Thyroid gland (tissue), 4 donors: ENCODE results near the gene GKN2. TPM values are rescaled to one million over a fixed set of nuclear protein-coding genes. Genes with fewer than 3 reads are reported as not detected.

Experiments used
- DNase-seq, 2 donors: peaks; one replicate each; pipeline ENCODE4 v3.0.0-alpha.2; 2019
- H3K27ac ChIP-seq, 3 donors: fragments of 200-600 bp; sonication (generic); 1 replicate in 2 of 3; 2 replicates in 1 of 3; pipeline ENCODE4 v1.5.1; 2016 to 2019; ENCODE audit warnings: mild to moderate bottlenecking in 1 of 3, moderate library complexity in 1 of 3
- H3K27me3 ChIP-seq: fragments of 200-600 bp; sonication (generic); one replicate; pipeline ENCODE4 v1.5.1; 2019
- H3K36me3 ChIP-seq, 2 donors: fragments of 200-600 bp; sonication (generic); one replicate each; pipeline ENCODE4 v1.5.1; 2016 to 2019
- H3K4me1 ChIP-seq, 2 donors: fragments of 200-600 bp; sonication (generic); one replicate each; pipeline ENCODE4 v1.5.1; 2017 to 2019
- H3K4me3 ChIP-seq, 3 donors: fragments of 200-600 bp; sonication (generic); replicated peaks in 1 of 3; 1 replicate in 2 of 3; 2 replicates in 1 of 3; pipeline ENCODE4 v1.5.1; 2016; ENCODE audit warnings: mild to moderate bottlenecking in 1 of 3
- H3K9me3 ChIP-seq: fragments of 200-600 bp; sonication (generic); one replicate; pipeline ENCODE4 v1.5.1; 2017
- CTCF ChIP-seq, 6 experiments: fragments of 200-600 bp in 3 of 6; fragments of 450-650 bp in 3 of 6; sonication (generic) in 3 of 6; IDR thresholded peaks; one replicate each; pipeline ENCODE4 v1.5.1; 2016 to 2019; ENCODE audit warnings: antibody characterized with exemption in 6 of 6, mild to moderate bottlenecking in 2 of 6, inconsistent platforms in 1 of 6, moderate library complexity in 1 of 6
- POLR2A ChIP-seq, 2 donors: fragments of 450-650 bp; IDR thresholded peaks; one replicate each; pipeline ENCODE4 v1.6.1; 2017; ENCODE audit warnings: antibody characterized with exemption in 2 of 2, mild to moderate bottlenecking in 2 of 2, moderate library complexity in 1 of 2
- WGBS, 2 donors: methylation state at CpG; one replicate each; pipeline ENCODE4 v1.1.5; 2017; 5-methylcytosine and 5-hydroxymethylcytosine counted together
- intact Hi-C: fragments of 100-400 bp; cut with DNase I; formaldehyde crosslinking; loops from one replicate; pipeline ENCODE4 v1.15.1; 2023
- total RNA-seq, 4 donors: library from RNA; depleted of rRNA; stranded (reverse); fragments of >200 nt; gene quantifications; one replicate each; pipeline ENCODE4 v1.2.3, GENCODE V29; 2016

The GKN2 gene
- total RNA-seq, 4 donors from 2014 or later: not detected

GRCh38 chr2:68908392-68908970, 44.2 kb downstream of the GKN2 start:
- WGBS, 2 donors: 35 to 46% methylated on average over 5 of the region's 5 CpGs
- no peaks in the 10 kb centered on the region for H3K27me3 ChIP-seq
- peak; percentile 85 to 90 for DNase-seq
- H3K4me1 ChIP-seq: peaks cover 12 to 13% of the 10 kb centered on the region in 2 donors
- intact Hi-C loops: no loop called here
- peak overlapping the region; percentile 59 to 69 (median 66) for H3K27ac ChIP-seq
- H3K9me3 ChIP-seq: no peaks in the 10 kb centered on the region
- no peak overlapping the region for H3K4me3 ChIP-seq
- TF ChIP-seq POLR2A (IDR thresholded peaks at IDR 0.05): peak in 1 of 2 donors; percentile 64
- TF ChIP-seq CTCF (IDR thresholded peaks at IDR 0.05): no peak
- no peaks in the 10 kb centered on the region for H3K36me3 ChIP-seq

GRCh38 chr2:68907920-68908253, 44.8 kb downstream of the GKN2 start:
- DNase-seq: no peak
- Histone ChIP-seq H3K4me1 (peaks cover 12 to 13% of the 10 kb centered on the region in 2 donors), H3K27ac (peak overlapping the region in 2 of 3 donors; percentile 66 to 69), H3K9me3 (no peaks in the 10 kb centered on the region), H3K4me3 (no peak overlapping the region), H3K27me3 (no peaks in the 10 kb centered on the region), H3K36me3 (no peaks in the 10 kb centered on the region)
- TF ChIP-seq POLR2A (IDR thresholded peaks at IDR 0.05): no peak
- no peak for TF ChIP-seq CTCF (IDR thresholded peaks at IDR 0.05)
- intact Hi-C loops: no loop called here
- 83 to 89% methylated on average over 4 of the region's 4 CpGs for WGBS, 2 donors

GRCh38 chr2:68907232-68907919, 45.3 kb downstream of the GKN2 start:
- WGBS, 2 donors: 93 to 95% methylated on average over 5 of the region's 5 CpGs
- intact Hi-C loops: no loop called here
- Histone ChIP-seq H3K27me3 (no peaks in the 10 kb centered on the region), H3K27ac (peak overlapping the region in 2 of 3 donors; percentile 66 to 69), H3K4me3 (no peak overlapping the region), H3K36me3 (no peaks in the 10 kb centered on the region), H3K9me3 (no peaks in the 10 kb centered on the region), H3K4me1 (peaks cover 12 to 13% of the 10 kb centered on the region in 2 donors)
- TF ChIP-seq CTCF (IDR thresholded peaks at IDR 0.05): no peak
- TF ChIP-seq POLR2A (IDR thresholded peaks at IDR 0.05): no peak
- DNase-seq: no peak

GRCh38 chr2:68906716-68907115, 46.0 kb downstream of the GKN2 start:
- WGBS, 2 donors: 92 to 94% methylated on average over 3 of the region's 3 CpGs
- H3K27ac ChIP-seq: no peak overlapping the region
- no peak for DNase-seq
- peaks cover 12 to 13% of the 10 kb centered on the region in 2 donors for H3K4me1 ChIP-seq
- H3K27me3 ChIP-seq: no peaks in the 10 kb centered on the region
- no peaks in the 10 kb centered on the region for H3K9me3 ChIP-seq
- TF ChIP-seq CTCF (IDR thresholded peaks at IDR 0.05) (no peak), POLR2A (IDR thresholded peaks at IDR 0.05) (no peak)
- no peaks in the 10 kb centered on the region for H3K36me3 ChIP-seq
- no peak overlapping the region for H3K4me3 ChIP-seq
- intact Hi-C loops: no loop called here

GRCh38 chr2:68905116-68905515, 47.6 kb downstream of the GKN2 start:
- intact Hi-C loops: no loop called here
- 97 to 98% methylated on average over 2 of the region's 2 CpGs for WGBS, 2 donors

More at GRCh38 chr2:68905116-68905515, 47.6 kb downstream of the GKN2 start:
- H3K4me1 ChIP-seq: peaks cover 12 to 13% of the 10 kb centered on the region in 2 donors
- no peak overlapping the region for H3K27ac ChIP-seq
- no peaks in the 10 kb centered on the region for H3K36me3 ChIP-seq
- no peak for TF ChIP-seq POLR2A (IDR thresholded peaks at IDR 0.05)
- TF ChIP-seq CTCF (IDR thresholded peaks at IDR 0.05): no peak
- no peak overlapping the region for H3K4me3 ChIP-seq
- no peak for DNase-seq
- no peaks in the 10 kb centered on the region for H3K9me3 ChIP-seq
- H3K27me3 ChIP-seq: no peaks in the 10 kb centered on the region
